Measurements from ENCODE around the gene DDI2. TPM values are rescaled to one million over a fixed set of nuclear protein-coding genes. Genes with fewer than 3 reads are reported as not detected.
"Not testable (repeated sequence)": the region's sequence is repeated elsewhere in the genome, so short reads cannot be mapped to it uniquely, and the experiment has no call there.

DDI2 gene
- total and polyA plus RNA-seq, 11 donors: 6.2 to 33.5 (median 21.8) TPM

- no peak overlapping the region for H3K4me3 ChIP-seq
- peaks cover 0 to 97% (median 89%) of the 10 kb centered on the region in 9 donors for H3K36me3 ChIP-seq
- intact Hi-C loops (cut with DNase I): no loop called here
- H3K4me1 ChIP-seq: no peaks in the 10 kb centered on the region
- DNase-seq (no peak), ATAC-seq (no peak)
- 88 to 91% (median 90%) methylated on average over 3 of the region's 3 CpGs for WGBS, 4 donors
- H3K27ac ChIP-seq: no peak overlapping the region
- no peak for TF ChIP-seq POLR2A (IDR thresholded peaks at IDR 0.05)
- TF ChIP-seq, protein P1, sequence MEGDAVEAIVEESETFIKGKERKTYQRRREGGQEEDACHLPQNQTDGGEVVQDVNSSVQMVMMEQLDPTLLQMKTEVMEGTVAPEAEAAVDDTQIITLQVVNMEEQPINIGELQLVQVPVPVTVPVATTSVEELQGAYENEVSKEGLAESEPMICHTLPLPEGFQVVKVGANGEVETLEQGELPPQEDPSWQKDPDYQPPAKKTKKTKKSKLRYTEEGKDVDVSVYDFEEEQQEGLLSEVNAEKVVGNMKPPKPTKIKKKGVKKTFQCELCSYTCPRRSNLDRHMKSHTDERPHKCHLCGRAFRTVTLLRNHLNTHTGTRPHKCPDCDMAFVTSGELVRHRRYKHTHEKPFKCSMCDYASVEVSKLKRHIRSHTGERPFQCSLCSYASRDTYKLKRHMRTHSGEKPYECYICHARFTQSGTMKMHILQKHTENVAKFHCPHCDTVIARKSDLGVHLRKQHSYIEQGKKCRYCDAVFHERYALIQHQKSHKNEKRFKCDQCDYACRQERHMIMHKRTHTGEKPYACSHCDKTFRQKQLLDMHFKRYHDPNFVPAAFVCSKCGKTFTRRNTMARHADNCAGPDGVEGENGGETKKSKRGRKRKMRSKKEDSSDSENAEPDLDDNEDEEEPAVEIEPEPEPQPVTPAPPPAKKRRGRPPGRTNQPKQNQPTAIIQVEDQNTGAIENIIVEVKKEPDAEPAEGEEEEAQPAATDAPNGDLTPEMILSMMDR (IDR thresholded peaks at IDR 0.05): no peak
- no peaks in the 10 kb centered on the region for H3K27me3 ChIP-seq
- H3K9me3 ChIP-seq: no peaks in the 10 kb centered on the region
Observed at GRCh38 chr1:15640667-15641066, 23.4 kb downstream of the DDI2 start.

GRCh38 chr1:15649937-15650336, 32.7 kb downstream of the DDI2 start:
- WGBS, 4 donors: 96 to 100% (median 99%) methylated on average over 1 of the region's 1 CpG
- intact Hi-C loops (cut with DNase I): loop anchor here in 1 of 10 donors (10.0 kb wide), 1 partner anchor 75 kb away; no protein-coding TSS in a partner anchor
- no peaks in the 10 kb centered on the region for H3K27me3 ChIP-seq

DNA sequence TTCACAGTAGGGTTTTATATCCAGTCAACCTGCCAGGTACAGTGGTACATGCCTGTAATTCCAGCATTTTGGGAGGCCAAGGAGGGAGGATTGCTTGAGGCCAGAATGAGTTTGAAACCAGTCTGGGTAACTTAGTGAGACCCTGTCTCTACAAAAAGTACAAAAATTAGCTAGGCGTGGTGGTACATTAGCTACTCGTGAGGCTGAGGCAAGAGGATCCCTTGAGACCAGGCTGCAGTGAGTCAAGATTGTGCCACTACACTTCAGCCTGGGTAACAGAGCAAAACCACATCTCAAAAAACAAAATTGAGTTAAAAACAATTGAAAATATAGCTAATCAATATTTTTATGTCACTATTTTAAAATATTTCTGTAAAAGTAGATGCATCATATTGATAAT, 33.2 kb downstream of the DDI2 start:
- TF ChIP-seq, protein P1 (IDR thresholded peaks at IDR 0.05): no peak
- no peak for TF ChIP-seq POLR2A (IDR thresholded peaks at IDR 0.05)
- intact Hi-C loops (cut with DNase I): loop anchor here in 1 of 10 donors (10.0 kb wide), 1 partner anchor 76 kb away; no protein-coding TSS in a partner anchor
- no peak overlapping the region for H3K27ac ChIP-seq
- no peaks in the 10 kb centered on the region for H3K4me1 ChIP-seq
- DNase-seq (no peak), ATAC-seq (no peak)
- no peaks in the 10 kb centered on the region for H3K27me3 ChIP-seq
- 83 to 93% (median 86%) methylated on average over 2 of the region's 2 CpGs for WGBS, 4 donors
- H3K36me3 ChIP-seq: peaks cover 0 to 95% (median 87%) of the 10 kb centered on the region in 9 donors
- no peak overlapping the region for H3K4me3 ChIP-seq
- H3K9me3 ChIP-seq: no peaks in the 10 kb centered on the region

More at GRCh38 chr1:15649937-15650336, 32.7 kb downstream of the DDI2 start:
- Histone ChIP-seq H3K4me1 (no peaks in the 10 kb centered on the region), H3K9me3 (no peaks in the 10 kb centered on the region), H3K36me3 (peaks cover 0 to 95% (median 87%) of the 10 kb centered on the region in 9 donors), H3K27ac (no peak overlapping the region), H3K4me3 (no peak overlapping the region)
- no peak for ATAC-seq
- no peak for DNase-seq
- no peak for TF ChIP-seq POLR2A (IDR thresholded peaks at IDR 0.05)
- TF ChIP-seq, protein P1 (IDR thresholded peaks at IDR 0.05): no peak

- Histone ChIP-seq H3K36me3 (peaks cover 0 to 95% (median 88%) of the 10 kb centered on the region in 9 donors), H3K4me1 (peaks cover 0 to 13% (median 3%) of the 10 kb centered on the region in 12 donors)
- H3K4me3 ChIP-seq, ATAC-seq, H3K27me3 ChIP-seq, DNase-seq, H3K27ac ChIP-seq, H3K9me3 ChIP-seq: not testable (repeated sequence)
- WGBS, 4 donors: 87 to 99% (median 97%) methylated on average over 6 of the region's 6 CpGs
- intact Hi-C loops (cut with DNase I): loop anchor here in 1 of 10 donors (10.0 kb wide), 1 partner anchor 77 kb away; no protein-coding TSS in a partner anchor
Observed at GRCh38 chr1:15652130-15652529, 34.9 kb downstream of the DDI2 start.

Measured in heart left ventricle (tissue), 16 donors.